SU-DHL-6 (cell line): ENCODE measurements around the gene TP73.

Source experiments
- H2AFZ ChIP-seq: fragments of 200-600 bp; sonication (generic); 2 replicates; pipeline ENCODE4 v1.6.1; 2014; ENCODE audit warnings: low read depth, mild to moderate bottlenecking, moderate library complexity, mixed read lengths, antibody characterized with exemption, low read length; ENCODE audit not compliant: severe bottlenecking
- H3F3A ChIP-seq: fragments of 200-600 bp; shearing (Covaris generic); 2 replicates; pipeline ENCODE4 v1.6.0; 2016; ENCODE audit warnings: antibody characterized with exemption, mild to moderate bottlenecking; ENCODE audit not compliant: insufficient read depth
- H3K27ac ChIP-seq: fragments of 200-600 bp; sonication (generic); 2 replicates; pipeline ENCODE4 v1.5.1; 2016; ENCODE audit warnings: low read depth, mild to moderate bottlenecking, low read length, moderate library complexity, mixed read lengths
- H3K27me3 ChIP-seq: fragments of 200-600 bp; sonication (generic), shearing (Covaris generic); 2 replicates; pipeline ENCODE4 v1.6.0; 2014; ENCODE audit warnings: mild to moderate bottlenecking, low read length
- H3K36me3 ChIP-seq: fragments of 200-600 bp; sonication (generic); 2 replicates; pipeline ENCODE4 v1.6.1; 2014; ENCODE audit warnings: mild to moderate bottlenecking, low read length, mixed read lengths
- H3K4me2 ChIP-seq: fragments of 300-600, 200-600 bp; shearing (Covaris generic), sonication (generic); 2 replicates; pipeline ENCODE4 v1.6.0; 2014; ENCODE audit warnings: low read length, low read depth, mild to moderate bottlenecking; ENCODE audit not compliant: poor library complexity, severe bottlenecking
- H3K4me3 ChIP-seq: fragments of 200-600 bp; sonication (generic); 2 replicates; pipeline ENCODE4 v1.5.1; 2014; ENCODE audit warnings: antibody characterized with exemption, low read length, mild to moderate bottlenecking, mixed read lengths; ENCODE audit not compliant: insufficient read depth, poor library complexity, severe bottlenecking
- H3K79me2 ChIP-seq: fragments of 200-600 bp; sonication (generic); 2 replicates; pipeline ENCODE4 v1.6.1; 2014; ENCODE audit warnings: mild to moderate bottlenecking, low read length, moderate library complexity; ENCODE audit not compliant: insufficient read depth
- H3K9ac ChIP-seq: fragments of 200-600 bp; sonication (generic); 2 replicates; pipeline ENCODE4 v1.7.0; 2014; ENCODE audit warnings: mild to moderate bottlenecking, low read length
- H3K9me2 ChIP-seq: fragments of 200-600 bp; sonication (generic); replicated peaks from 2 replicates; pipeline ENCODE4 v1.6.1; 2014; ENCODE audit warnings: low read length; ENCODE audit not compliant: insufficient read depth
- H3K9me3 ChIP-seq: fragments of 200-600 bp; sonication (generic); 2 replicates; pipeline ENCODE4 v1.6.1; 2014; ENCODE audit warnings: low read length, mixed read lengths; ENCODE audit not compliant: insufficient read depth
- H4K20me1 ChIP-seq: fragments of 200-600 bp; sonication (generic); 2 replicates; pipeline ENCODE4 v1.6.1; 2014; ENCODE audit warnings: low read depth, mild to moderate bottlenecking, antibody characterized with exemption, low read length, moderate library complexity, mixed read lengths
- EZH2phosphoT487 ChIP-seq: fragments of 200-600 bp; sonication (generic), shearing (Covaris generic); conservative IDR thresholded peaks from 2 replicates; pipeline ENCODE4 v1.6.1; 2018; ENCODE audit warnings: mild to moderate bottlenecking, antibody characterized with exemption, low read length, moderate library complexity, mixed read lengths
- TF ChIP-seq, protein P1 (sequence below): fragments of 200-600 bp; sonication (generic); IDR thresholded peaks from one replicate; pipeline ENCODE4 v1.5.1; 2017; ENCODE audit warnings: antibody characterized with exemption, mild to moderate bottlenecking, low read length, moderate library complexity; ENCODE audit not compliant: insufficient read depth, poor library complexity, severe bottlenecking

Gene TP73

DNA sequence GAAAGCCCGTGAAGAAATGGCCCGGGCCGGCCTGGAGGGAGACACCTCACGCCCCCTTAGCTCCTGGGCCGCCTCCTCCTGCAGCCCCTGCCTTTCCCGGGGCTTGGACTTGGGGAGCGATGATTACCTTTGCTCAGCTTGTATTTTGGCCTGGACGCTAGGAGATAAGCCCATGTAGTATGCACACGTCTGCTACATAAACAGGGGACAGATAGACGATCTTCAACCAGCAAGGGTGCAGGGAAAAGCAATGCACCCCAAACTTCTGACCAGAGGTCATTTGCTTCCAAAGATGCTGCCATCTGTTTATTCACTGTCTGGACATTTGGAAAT is 936 bp downstream of the TP73 start:
- H3K4me3 ChIP-seq = no peak overlapping the region
- peaks cover 4% of the 10 kb centered on the region; the same call in 1 of the 2 replicates for H3F3A ChIP-seq
- H4K20me1 ChIP-seq = no peaks in the 10 kb centered on the region
- no peaks in the 10 kb centered on the region for H3K27me3 ChIP-seq
- no peaks in the 10 kb centered on the region for H3K79me2 ChIP-seq
- H3K9me3 ChIP-seq = no peaks in the 10 kb centered on the region
- no peaks in the 10 kb centered on the region for H3K36me3 ChIP-seq
- H3K27ac ChIP-seq = no peak overlapping the region
- no peaks in the 10 kb centered on the region for H3K9me2 ChIP-seq
- no peak overlapping the region for H3K9ac ChIP-seq
- H2AFZ ChIP-seq = no peak overlapping the region
- no peak for TF ChIP-seq EZH2phosphoT487
- TF ChIP-seq, protein P1, sequence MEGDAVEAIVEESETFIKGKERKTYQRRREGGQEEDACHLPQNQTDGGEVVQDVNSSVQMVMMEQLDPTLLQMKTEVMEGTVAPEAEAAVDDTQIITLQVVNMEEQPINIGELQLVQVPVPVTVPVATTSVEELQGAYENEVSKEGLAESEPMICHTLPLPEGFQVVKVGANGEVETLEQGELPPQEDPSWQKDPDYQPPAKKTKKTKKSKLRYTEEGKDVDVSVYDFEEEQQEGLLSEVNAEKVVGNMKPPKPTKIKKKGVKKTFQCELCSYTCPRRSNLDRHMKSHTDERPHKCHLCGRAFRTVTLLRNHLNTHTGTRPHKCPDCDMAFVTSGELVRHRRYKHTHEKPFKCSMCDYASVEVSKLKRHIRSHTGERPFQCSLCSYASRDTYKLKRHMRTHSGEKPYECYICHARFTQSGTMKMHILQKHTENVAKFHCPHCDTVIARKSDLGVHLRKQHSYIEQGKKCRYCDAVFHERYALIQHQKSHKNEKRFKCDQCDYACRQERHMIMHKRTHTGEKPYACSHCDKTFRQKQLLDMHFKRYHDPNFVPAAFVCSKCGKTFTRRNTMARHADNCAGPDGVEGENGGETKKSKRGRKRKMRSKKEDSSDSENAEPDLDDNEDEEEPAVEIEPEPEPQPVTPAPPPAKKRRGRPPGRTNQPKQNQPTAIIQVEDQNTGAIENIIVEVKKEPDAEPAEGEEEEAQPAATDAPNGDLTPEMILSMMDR = no peak
- H3K4me2 ChIP-seq = peak overlapping the region; percentile 43

DNA sequence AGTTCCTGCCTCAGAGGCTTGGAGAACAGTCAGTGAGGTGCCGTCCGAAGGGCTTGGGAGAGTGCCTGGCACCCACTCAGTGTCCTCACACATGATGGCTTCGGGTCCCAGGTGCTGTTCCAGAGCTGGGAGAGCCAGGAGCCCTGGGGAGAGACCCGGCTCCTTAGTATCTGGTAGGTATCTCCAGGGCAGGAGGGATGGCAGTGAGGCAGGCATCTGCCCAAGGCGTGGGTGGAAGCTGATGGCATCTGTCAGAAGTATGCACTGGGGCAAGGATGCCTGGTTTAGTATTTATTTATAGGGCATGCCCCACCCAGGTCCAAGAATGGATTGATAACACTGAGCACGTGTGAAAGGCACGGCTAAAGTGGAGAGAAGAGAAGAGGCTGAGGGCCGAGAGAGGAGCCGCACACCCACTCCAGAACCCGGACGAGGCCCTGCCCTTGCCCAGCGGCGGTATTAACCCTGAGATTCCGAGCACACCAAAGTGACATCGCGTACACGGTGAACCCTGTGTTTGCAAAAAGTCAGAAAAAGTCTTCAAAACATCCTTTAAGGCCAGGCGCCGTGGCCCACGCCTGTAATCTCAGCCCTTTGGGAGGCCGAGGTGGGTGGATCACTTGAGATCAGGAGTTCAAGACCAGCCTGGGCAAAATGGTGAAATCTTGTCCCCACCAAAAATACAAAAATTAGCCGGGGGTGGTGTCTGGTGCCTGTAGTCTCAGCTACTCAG is 2.4 kb downstream of the TP73 start:
- Histone ChIP-seq H3K9ac (no peak overlapping the region), H3K79me2 (no peaks in the 10 kb centered on the region), H3F3A (no peaks in the 10 kb centered on the region), H3K4me2 (no peak overlapping the region), H3K27me3 (no peaks in the 10 kb centered on the region), H3K4me3 (no peak overlapping the region), H2AFZ (no peak overlapping the region), H3K9me2 (no peaks in the 10 kb centered on the region), H3K27ac (no peak overlapping the region), H4K20me1 (no peaks in the 10 kb centered on the region), H3K9me3 (no peaks in the 10 kb centered on the region), H3K36me3 (no peaks in the 10 kb centered on the region)
- TF ChIP-seq EZH2phosphoT487 = no peak
- TF ChIP-seq, protein P1 = no peak

DNA sequence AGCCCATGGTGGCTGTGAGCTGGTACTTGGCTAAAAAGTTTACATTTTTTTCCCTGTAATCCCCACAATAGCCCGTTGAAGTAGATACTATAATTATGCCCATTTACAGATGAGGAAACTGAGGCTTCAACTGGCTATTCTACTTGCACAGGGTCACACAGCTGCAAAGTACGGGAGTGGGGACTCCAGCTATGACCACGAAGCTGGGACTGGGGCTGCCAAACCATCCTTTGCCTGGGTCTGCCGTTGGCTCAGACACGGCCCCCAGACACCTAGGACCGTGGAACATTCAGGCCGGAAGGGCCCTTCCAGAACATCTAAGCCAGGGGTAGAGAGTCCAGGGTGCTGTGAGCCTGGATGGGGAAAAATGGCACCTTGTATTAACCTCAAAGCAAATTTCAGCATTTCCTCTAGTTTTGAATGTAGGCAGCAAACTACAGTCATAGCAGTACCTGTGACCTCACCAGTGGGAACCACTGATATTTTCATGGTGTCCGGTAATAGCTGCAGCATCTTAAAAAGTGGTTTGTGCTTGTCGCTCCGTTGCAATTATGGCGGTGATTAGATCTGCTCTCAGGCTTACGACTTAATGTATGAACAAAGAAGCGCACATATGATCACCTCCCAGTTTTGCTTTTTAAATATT is 4.3 kb downstream of the TP73 start:
- Histone ChIP-seq H3K79me2 (no peaks in the 10 kb centered on the region), H3K9ac (no peak overlapping the region), H2AFZ (no peak overlapping the region)

More for the DNA sequence above, 4.3 kb downstream of the TP73 start:
- no peaks in the 10 kb centered on the region for H4K20me1 ChIP-seq
- H3F3A ChIP-seq = no peaks in the 10 kb centered on the region
- no peaks in the 10 kb centered on the region for H3K9me3 ChIP-seq
- peak overlapping the region; percentile 14 for H3K4me2 ChIP-seq
- no peaks in the 10 kb centered on the region for H3K9me2 ChIP-seq
- H3K27ac ChIP-seq = no peak overlapping the region
- H3K27me3 ChIP-seq = no peaks in the 10 kb centered on the region
- TF ChIP-seq, protein P1 = no peak
- H3K36me3 ChIP-seq = no peaks in the 10 kb centered on the region
- H3K4me3 ChIP-seq = no peak overlapping the region
